ENCODE measurements around the gene MUL1.
A peak's percentile ranks its signal among the peaks of the same experiment; 100 is the strongest.
"Not testable (repeated sequence)": the region's sequence is repeated elsewhere in the genome, so short reads cannot be mapped to it uniquely, and the experiment has no call there.

Gene MUL1

DNA sequence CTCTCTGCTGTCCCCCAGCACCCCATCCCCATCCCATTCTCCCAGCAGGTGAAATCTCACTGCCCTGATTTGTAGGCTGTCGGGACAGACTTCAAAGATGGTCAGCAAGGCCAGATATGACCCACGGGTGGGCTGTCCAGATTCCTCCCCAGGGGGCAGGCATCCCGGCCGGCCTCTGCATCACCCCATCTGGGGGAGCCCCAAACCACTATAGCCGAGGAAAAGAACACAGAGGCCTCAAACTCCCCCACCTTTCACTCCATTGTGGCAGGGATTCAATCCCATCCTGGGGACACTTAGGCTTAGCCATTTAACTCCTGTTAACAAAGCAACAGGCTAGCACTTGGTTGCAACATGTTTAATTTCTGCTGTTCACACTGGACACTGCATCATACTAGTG is 8.8 kb downstream of the MUL1 start:
- Histone ChIP-seq H3K4me1 (ENCODE audit: insufficient read depth, low read length) (peaks cover 3% of the 10 kb centered on the region), H3K36me3 (ENCODE audit: insufficient read depth, low read length) (peaks cover 48% of the 10 kb centered on the region), H3K4me3 (ENCODE audit: low read length) (no peak overlapping the region), H2AFZ (ENCODE audit: low read depth, low read length) (no peak overlapping the region), H3K9me3 (ENCODE audit: low read length) (no peaks in the 10 kb centered on the region), H3K27me3 (ENCODE audit: insufficient read depth, low read length) (no peaks in the 10 kb centered on the region)

- H3K27me3 ChIP-seq (ENCODE audit: insufficient read depth, low read length), result no peaks in the 10 kb centered on the region
- H3K36me3 ChIP-seq (ENCODE audit: insufficient read depth, low read length), result peaks cover 44% of the 10 kb centered on the region
- no peak overlapping the region for H2AFZ ChIP-seq (ENCODE audit: low read depth, low read length)
- peaks cover 8% of the 10 kb centered on the region for H3K4me1 ChIP-seq (ENCODE audit: insufficient read depth, low read length)
- no peaks in the 10 kb centered on the region for H3K9me3 ChIP-seq (ENCODE audit: low read length)
- H3K4me3 ChIP-seq (ENCODE audit: low read length), result no peak overlapping the region
These were observed 9.8 kb downstream of the MUL1 start for GRCh38 chr1:20498116-20498515.

GRCh38 chr1:20497506-20497905 is 10.4 kb downstream of the MUL1 start:
- no peaks in the 10 kb centered on the region for H3K27me3 ChIP-seq (ENCODE audit: insufficient read depth, low read length)
- H3K9me3 ChIP-seq (ENCODE audit: low read length), result no peaks in the 10 kb centered on the region
- H2AFZ ChIP-seq (ENCODE audit: low read depth, low read length), result no peak overlapping the region

DNA sequence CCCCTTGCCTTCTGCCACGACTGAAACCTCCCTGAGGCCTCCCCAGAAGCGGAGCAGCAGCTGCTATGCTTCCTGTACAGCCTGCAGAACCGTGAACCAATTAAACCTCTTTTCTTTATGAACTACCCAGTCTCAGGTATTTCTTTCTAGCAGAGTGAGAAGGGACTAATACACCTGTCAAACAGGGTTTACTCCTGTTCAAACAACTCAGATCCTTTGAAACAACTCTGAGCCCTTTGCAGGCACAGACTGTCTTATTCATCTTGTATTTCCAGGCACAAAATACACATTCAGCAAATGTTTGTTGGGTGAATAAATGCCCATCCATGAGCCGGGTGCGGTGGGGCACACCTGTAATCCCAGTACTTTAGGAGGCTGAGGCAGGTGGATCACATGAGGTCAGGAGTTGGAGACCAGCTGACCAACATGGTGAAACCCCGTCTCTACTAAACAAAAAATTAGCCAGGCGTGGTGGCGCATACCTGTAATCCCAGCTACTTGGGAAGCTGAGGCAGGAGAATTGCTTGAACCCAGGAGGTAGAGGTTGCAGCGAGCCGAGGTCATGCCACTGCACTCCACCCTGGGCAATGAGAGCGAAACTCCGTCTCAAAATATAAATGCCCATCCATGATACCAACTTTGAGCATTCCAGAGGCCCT is 11.1 kb downstream of the MUL1 start:
- H2AFZ ChIP-seq (ENCODE audit: low read depth, low read length), result not testable (repeated sequence)

More at GRCh38 chr1:20497506-20497905, 10.4 kb downstream of the MUL1 start:
- H3K4me3 ChIP-seq (ENCODE audit: low read length), result no peak overlapping the region
- H3K4me1 ChIP-seq (ENCODE audit: insufficient read depth, low read length), result peaks cover 8% of the 10 kb centered on the region
- H3K36me3 ChIP-seq (ENCODE audit: insufficient read depth, low read length), result peaks cover 42% of the 10 kb centered on the region

DNA sequence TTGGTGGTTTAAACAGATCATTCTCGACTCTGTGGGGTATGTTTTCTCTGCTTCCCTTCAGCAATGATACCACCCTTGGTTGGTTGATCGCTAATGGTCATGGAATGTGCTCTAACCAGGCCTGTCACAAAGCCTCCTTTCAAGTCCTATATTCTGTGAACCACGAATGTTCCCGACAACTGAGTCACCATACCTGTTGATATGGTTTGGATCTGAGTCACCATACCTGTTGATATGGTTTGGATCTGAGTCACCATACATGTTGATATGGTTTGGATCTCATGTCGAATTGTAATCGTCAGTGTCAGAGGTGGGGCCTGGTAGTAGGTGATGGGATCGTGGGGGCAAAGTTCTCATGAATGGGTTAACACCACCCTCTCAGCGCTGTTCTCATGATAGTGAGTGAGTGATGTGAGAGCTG is 11.7 kb downstream of the MUL1 start:
- H3K4me1 ChIP-seq (ENCODE audit: insufficient read depth, low read length), result peaks cover 8% of the 10 kb centered on the region

More for the DNA sequence above, 11.1 kb downstream of the MUL1 start:
- H3K9me3 ChIP-seq (ENCODE audit: low read length); H3K4me1 ChIP-seq (ENCODE audit: insufficient read depth, low read length); H3K4me3 ChIP-seq (ENCODE audit: low read length); H3K27me3 ChIP-seq (ENCODE audit: insufficient read depth, low read length): not testable (repeated sequence)
- peaks cover 37% of the 10 kb centered on the region for H3K36me3 ChIP-seq (ENCODE audit: insufficient read depth, low read length)

DNA sequence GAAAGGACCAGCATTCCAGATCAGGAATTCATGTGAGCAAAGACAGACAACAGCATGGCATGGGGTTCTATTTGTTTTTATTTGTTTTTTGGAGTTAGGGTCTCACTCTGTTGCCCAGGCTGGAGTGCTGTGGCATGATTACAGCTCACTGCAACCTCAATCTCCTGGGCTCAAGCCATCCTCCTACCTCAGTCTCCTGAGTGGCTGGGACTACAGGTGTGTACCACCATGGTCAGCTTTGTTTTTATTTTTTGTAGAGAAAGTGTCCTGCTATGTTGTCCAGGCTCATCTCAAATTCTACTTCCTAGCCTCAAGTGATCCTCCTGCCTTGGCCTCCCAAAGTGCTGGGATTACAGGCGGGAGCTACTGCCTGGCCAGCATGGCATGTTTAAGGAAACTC is 12.3 kb downstream of the MUL1 start:
- no peak overlapping the region for H3K4me3 ChIP-seq (ENCODE audit: low read length)
- H3K36me3 ChIP-seq (ENCODE audit: insufficient read depth, low read length), result peaks cover 25% of the 10 kb centered on the region

More for the DNA sequence above, 11.7 kb downstream of the MUL1 start:
- no peaks in the 10 kb centered on the region for H3K9me3 ChIP-seq (ENCODE audit: low read length)
- no peak overlapping the region for H2AFZ ChIP-seq (ENCODE audit: low read depth, low read length)
- H3K36me3 ChIP-seq (ENCODE audit: insufficient read depth, low read length), result peaks cover 31% of the 10 kb centered on the region
- no peak overlapping the region for H3K4me3 ChIP-seq (ENCODE audit: low read length)
- no peaks in the 10 kb centered on the region for H3K27me3 ChIP-seq (ENCODE audit: insufficient read depth, low read length)

GRCh38 chr1:20494609-20495311 is 13.2 kb downstream of the MUL1 start:
- no peak overlapping the region for H3K4me3 ChIP-seq (ENCODE audit: low read length)
- H3K4me1 ChIP-seq (ENCODE audit: insufficient read depth, low read length), result peaks cover 8% of the 10 kb centered on the region
- H2AFZ ChIP-seq (ENCODE audit: low read depth, low read length), result no peak overlapping the region
- H3K9me3 ChIP-seq (ENCODE audit: low read length), result no peaks in the 10 kb centered on the region
- H3K27me3 ChIP-seq (ENCODE audit: insufficient read depth, low read length), result no peaks in the 10 kb centered on the region
- peaks cover 16% of the 10 kb centered on the region for H3K36me3 ChIP-seq (ENCODE audit: insufficient read depth, low read length)

More for the DNA sequence above, 12.3 kb downstream of the MUL1 start:
- Histone ChIP-seq H3K27me3 (ENCODE audit: insufficient read depth, low read length) (no peaks in the 10 kb centered on the region), H3K9me3 (ENCODE audit: low read length) (no peaks in the 10 kb centered on the region), H2AFZ (ENCODE audit: low read depth, low read length) (no peak overlapping the region), H3K4me1 (ENCODE audit: insufficient read depth, low read length) (peaks cover 8% of the 10 kb centered on the region)

- Histone ChIP-seq H3K4me1 (ENCODE audit: insufficient read depth, low read length) (peaks cover 8% of the 10 kb centered on the region), H3K27me3 (ENCODE audit: insufficient read depth, low read length) (no peaks in the 10 kb centered on the region), H2AFZ (ENCODE audit: low read depth, low read length) (no peak overlapping the region), H3K4me3 (ENCODE audit: low read length) (no peak overlapping the region), H3K9me3 (ENCODE audit: low read length) (no peaks in the 10 kb centered on the region), H3K36me3 (ENCODE audit: insufficient read depth, low read length) (peaks cover 9% of the 10 kb centered on the region)
These were observed 13.9 kb downstream of the MUL1 start for GRCh38 chr1:20493839-20494608.

GRCh38 chr1:20493309-20493708 is 14.6 kb downstream of the MUL1 start:
- Histone ChIP-seq H3K4me1 (ENCODE audit: insufficient read depth, low read length) (peaks cover 8% of the 10 kb centered on the region), H3K27me3 (ENCODE audit: insufficient read depth, low read length) (no peaks in the 10 kb centered on the region), H3K9me3 (ENCODE audit: low read length) (no peaks in the 10 kb centered on the region), H2AFZ (ENCODE audit: low read depth, low read length) (no peak overlapping the region), H3K36me3 (ENCODE audit: insufficient read depth, low read length) (peaks cover 2% of the 10 kb centered on the region), H3K4me3 (ENCODE audit: low read length) (no peak overlapping the region)

DNA sequence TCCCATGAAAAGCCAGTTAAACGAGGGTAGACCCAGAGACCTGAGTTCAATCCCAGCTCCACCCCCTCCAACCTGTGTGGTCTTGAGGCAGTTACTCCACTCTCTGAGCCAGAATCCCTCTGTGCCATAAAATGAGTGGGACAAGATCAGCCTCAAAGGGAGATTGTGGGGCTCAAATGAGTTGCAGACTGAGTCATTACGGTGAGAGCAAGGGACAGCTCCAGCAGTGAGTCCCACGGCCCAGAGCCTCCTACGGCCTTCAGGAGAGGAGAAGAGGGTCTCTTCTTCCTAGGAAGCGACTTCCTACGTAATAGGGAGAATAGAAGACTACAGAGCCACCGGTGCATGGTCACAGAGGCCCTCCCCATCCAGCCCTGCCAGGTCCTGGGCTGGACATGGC is 15.2 kb downstream of the MUL1 start:
- no peak overlapping the region for H3K4me3 ChIP-seq (ENCODE audit: low read length)
- no peaks in the 10 kb centered on the region for H3K27me3 ChIP-seq (ENCODE audit: insufficient read depth, low read length)
- H3K9me3 ChIP-seq (ENCODE audit: low read length), result no peaks in the 10 kb centered on the region
- H3K4me1 ChIP-seq (ENCODE audit: insufficient read depth, low read length), result peaks cover 8% of the 10 kb centered on the region
- H2AFZ ChIP-seq (ENCODE audit: low read depth, low read length), result no peak overlapping the region
- H3K36me3 ChIP-seq (ENCODE audit: insufficient read depth, low read length), result no peaks in the 10 kb centered on the region

DNA sequence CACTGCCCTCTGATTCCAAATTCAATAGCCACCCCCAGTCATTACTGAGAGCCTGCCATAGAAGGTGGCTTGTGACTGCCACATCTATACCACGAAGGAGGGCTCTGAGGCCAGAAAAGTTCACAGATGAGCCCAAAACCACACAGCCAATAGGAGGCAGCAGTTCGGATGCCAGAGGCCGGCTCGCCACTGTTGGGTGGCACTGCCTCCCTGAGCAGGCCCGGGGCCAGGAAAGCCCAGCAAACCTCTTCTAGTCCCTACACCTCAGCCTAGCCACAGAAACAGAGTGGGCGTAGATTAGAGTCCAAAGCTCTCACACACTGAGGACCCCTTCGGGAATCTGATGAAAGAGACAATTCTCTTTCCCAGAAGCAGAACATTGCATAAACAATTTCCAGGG is 16.1 kb downstream of the MUL1 start:
- Histone ChIP-seq H3K4me1 (ENCODE audit: insufficient read depth, low read length) (peaks cover 11% of the 10 kb centered on the region), H2AFZ (ENCODE audit: low read depth, low read length) (no peak overlapping the region), H3K36me3 (ENCODE audit: insufficient read depth, low read length) (no peaks in the 10 kb centered on the region), H3K4me3 (ENCODE audit: low read length) (no peak overlapping the region), H3K27me3 (ENCODE audit: insufficient read depth, low read length) (no peaks in the 10 kb centered on the region), H3K9me3 (ENCODE audit: low read length) (no peaks in the 10 kb centered on the region)

- Histone ChIP-seq H3K27me3 (ENCODE audit: insufficient read depth, low read length) (no peaks in the 10 kb centered on the region), H3K9me3 (ENCODE audit: low read length) (no peaks in the 10 kb centered on the region), H3K4me1 (ENCODE audit: insufficient read depth, low read length) (peaks cover 13% of the 10 kb centered on the region), H3K36me3 (ENCODE audit: insufficient read depth, low read length) (no peaks in the 10 kb centered on the region), H3K4me3 (ENCODE audit: low read length) (no peak overlapping the region), H2AFZ (ENCODE audit: low read depth, low read length) (no peak overlapping the region)
These were observed 16.8 kb downstream of the MUL1 start for GRCh38 chr1:20491178-20491577.

DNA sequence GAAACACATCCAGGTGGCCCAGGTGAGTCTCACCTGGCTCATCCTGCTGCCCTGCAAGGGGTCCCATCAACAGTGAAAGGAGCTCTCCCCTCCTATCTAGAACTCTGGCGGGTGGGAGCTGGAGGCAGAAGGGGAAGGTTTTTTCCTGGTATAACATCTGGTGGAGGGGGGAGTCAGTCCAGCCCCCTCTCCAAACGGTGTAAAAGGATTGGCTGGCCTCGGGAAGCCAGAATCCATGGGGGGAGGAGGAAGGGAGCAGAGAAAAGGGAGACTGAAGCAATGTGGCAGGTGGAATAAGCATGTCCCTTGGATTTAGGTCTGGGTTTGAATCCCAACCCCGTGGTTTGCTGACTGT is 20.7 kb downstream of the MUL1 start:
- H3K4me1 ChIP-seq (ENCODE audit: insufficient read depth, low read length), result peaks cover 19% of the 10 kb centered on the region
- no peak overlapping the region for H2AFZ ChIP-seq (ENCODE audit: low read depth, low read length)
- H3K4me3 ChIP-seq (ENCODE audit: low read length), result peak overlapping the region; percentile 60
- H3K36me3 ChIP-seq (ENCODE audit: insufficient read depth, low read length), result no peaks in the 10 kb centered on the region
- no peaks in the 10 kb centered on the region for H3K27me3 ChIP-seq (ENCODE audit: insufficient read depth, low read length)
- no peaks in the 10 kb centered on the region for H3K9me3 ChIP-seq (ENCODE audit: low read length)
